ENCODE results near the gene C4orf36. TPM values are rescaled to one million over a fixed set of nuclear protein-coding genes. Genes with fewer than 3 reads are reported as not detected.

Gene C4orf36
- total and polyA plus RNA-seq, 3 experiments from 2014 or later = not detected

DNA sequence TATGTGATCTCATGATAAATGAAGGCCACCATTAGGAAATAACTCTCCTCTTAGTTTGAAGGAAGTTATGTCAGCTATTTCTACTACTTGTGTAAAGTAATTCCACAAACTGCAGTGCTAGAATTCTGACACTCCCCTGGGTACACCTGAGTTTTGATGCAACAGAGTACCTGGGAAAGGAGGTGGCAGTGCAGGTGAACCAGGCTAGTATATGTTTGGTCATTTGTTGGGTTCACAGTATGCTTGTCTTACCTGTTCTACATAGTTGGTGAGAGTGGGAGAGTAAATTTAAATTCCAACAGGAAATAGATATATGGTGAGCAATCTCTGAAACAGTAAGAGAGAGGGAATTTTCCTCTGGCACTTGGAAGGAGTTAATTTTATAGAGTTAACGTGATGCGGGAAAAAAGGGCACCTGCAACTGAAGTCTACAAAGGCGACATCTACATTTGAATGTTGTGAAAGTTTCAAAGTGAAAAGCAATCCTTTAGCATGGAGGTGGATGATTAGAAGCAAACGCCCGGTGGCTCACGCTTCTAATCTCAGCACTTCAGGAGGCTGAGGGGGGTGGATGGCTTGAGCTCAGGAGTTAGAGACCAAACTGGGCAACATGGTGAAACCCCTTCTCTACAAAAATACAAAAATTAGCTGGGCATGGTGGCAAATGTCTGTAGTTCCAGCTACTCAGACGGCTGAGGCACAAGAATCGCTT, 34.7 kb downstream of the C4orf36 start:
- no peak overlapping the region for H3K4me3 Mint-ChIP-seq
- ChIA-PET CTCF (no interaction called here), POLR2A (interaction anchor here (0.7 kb wide), 1 partner anchor 50 kb away, joined by 9 read pairs; no protein-coding TSS in a partner anchor)
- H3K9me3 Mint-ChIP-seq = peaks cover 0 to 4% (median 0%) of the 10 kb centered on the region in 5 donors
- DNase-seq = no peak
- Histone ChIP-seq H3K27ac (ENCODE audit: low read depth, low read length) (no peak overlapping the region), H3K27me3 (ENCODE audit: insufficient read depth, low read length, poor library complexity, severe bottlenecking) (no peaks in the 10 kb centered on the region), H3K9me3 (ENCODE audit: low read length) (no peaks in the 10 kb centered on the region), H3K4me3 (ENCODE audit: low read length) (no peak overlapping the region), H3K36me3 (ENCODE audit: insufficient read depth, low read length) (no peaks in the 10 kb centered on the region), H3K4me1 (ENCODE audit: insufficient read depth, low read length) (no peaks in the 10 kb centered on the region)
- H3K36me3 Mint-ChIP-seq = peaks cover 0 to 5% (median 0%) of the 10 kb centered on the region in 3 donors
- peaks cover 5 to 10% of the 10 kb centered on the region in 2 donors for H3K27me3 Mint-ChIP-seq
- H3K27ac Mint-ChIP-seq = no peak overlapping the region
- no peaks in the 10 kb centered on the region for H3K4me1 Mint-ChIP-seq

DNA sequence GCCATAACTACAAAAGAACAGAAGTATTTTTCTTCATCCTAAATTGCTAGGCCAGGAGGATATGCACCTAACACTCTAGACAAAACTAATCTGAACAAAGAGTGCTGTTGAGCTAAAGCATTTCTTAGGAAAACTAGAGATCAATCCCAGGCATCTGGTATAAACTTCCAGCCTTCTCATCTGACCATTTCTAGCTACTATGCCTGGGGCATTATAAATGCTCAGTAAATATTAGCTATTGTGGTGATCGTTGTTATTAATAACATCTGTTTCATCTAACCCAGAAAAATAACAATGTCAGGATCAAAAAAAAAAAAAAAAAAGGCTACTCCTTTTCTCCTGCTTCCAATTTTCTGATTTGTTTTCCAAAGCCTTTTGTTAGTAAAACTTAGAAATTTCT, 35.3 kb downstream of the C4orf36 start:
- no peak for DNase-seq
- no peaks in the 10 kb centered on the region for H3K9me3 ChIP-seq (ENCODE audit: low read length)
- Mint-ChIP-seq H3K27ac (no peak overlapping the region), H3K4me1 (no peaks in the 10 kb centered on the region), H3K9me3 (peaks cover 0 to 4% (median 0%) of the 10 kb centered on the region in 5 donors), H3K4me3 (no peak overlapping the region), H3K36me3 (peaks cover 0 to 5% (median 0%) of the 10 kb centered on the region in 3 donors), H3K27me3 (peaks cover 5 to 10% of the 10 kb centered on the region in 2 donors)
- no peaks in the 10 kb centered on the region for H3K4me1 ChIP-seq (ENCODE audit: insufficient read depth, low read length)
- H3K4me3 ChIP-seq (ENCODE audit: low read length) = no peak overlapping the region
- POLR2A ChIA-PET = no interaction called here
- H3K27me3 ChIP-seq (ENCODE audit: insufficient read depth, low read length, poor library complexity, severe bottlenecking) = no peaks in the 10 kb centered on the region
- H3K36me3 ChIP-seq (ENCODE audit: insufficient read depth, low read length) = no peaks in the 10 kb centered on the region
- CTCF ChIA-PET = no interaction called here
- H3K27ac ChIP-seq (ENCODE audit: low read depth, low read length) = no peak overlapping the region

DNA sequence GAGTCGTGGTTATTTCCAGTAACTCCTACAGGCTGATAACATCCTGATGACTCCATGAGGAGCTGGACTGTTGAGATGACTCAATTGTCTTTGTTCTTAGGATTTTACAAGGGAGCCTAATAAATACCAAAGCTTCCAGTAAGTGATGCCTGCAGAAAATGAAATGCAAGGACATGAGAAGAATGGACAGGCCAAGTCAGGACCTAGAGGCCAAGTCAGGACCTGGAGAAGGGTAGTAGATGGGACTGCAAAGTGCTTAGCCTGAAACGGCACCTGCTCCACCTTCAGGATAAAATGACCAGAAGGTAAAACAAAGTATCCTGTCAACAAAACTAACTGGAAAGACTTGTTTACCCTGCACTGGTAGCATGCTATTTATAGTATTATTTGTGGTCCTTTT, 36.6 kb downstream of the C4orf36 start:
- Histone ChIP-seq H3K9me3 (ENCODE audit: low read length) (no peaks in the 10 kb centered on the region), H3K4me3 (ENCODE audit: low read length) (no peak overlapping the region), H3K4me1 (ENCODE audit: insufficient read depth, low read length) (no peaks in the 10 kb centered on the region), H3K27me3 (ENCODE audit: insufficient read depth, low read length, poor library complexity, severe bottlenecking) (no peaks in the 10 kb centered on the region), H3K27ac (ENCODE audit: low read depth, low read length) (no peak overlapping the region), H3K36me3 (ENCODE audit: insufficient read depth, low read length) (no peaks in the 10 kb centered on the region)
- no peak overlapping the region for H3K4me3 Mint-ChIP-seq
- peaks cover 0 to 5% (median 0%) of the 10 kb centered on the region in 3 donors for H3K36me3 Mint-ChIP-seq
- no peak overlapping the region for H3K27ac Mint-ChIP-seq
- DNase-seq = no peak
- H3K9me3 Mint-ChIP-seq = no peaks in the 10 kb centered on the region
- H3K4me1 Mint-ChIP-seq = no peaks in the 10 kb centered on the region
- peaks cover 3 to 10% of the 10 kb centered on the region in 2 donors for H3K27me3 Mint-ChIP-seq
- ChIA-PET CTCF (no interaction called here), POLR2A (no interaction called here)

DNA sequence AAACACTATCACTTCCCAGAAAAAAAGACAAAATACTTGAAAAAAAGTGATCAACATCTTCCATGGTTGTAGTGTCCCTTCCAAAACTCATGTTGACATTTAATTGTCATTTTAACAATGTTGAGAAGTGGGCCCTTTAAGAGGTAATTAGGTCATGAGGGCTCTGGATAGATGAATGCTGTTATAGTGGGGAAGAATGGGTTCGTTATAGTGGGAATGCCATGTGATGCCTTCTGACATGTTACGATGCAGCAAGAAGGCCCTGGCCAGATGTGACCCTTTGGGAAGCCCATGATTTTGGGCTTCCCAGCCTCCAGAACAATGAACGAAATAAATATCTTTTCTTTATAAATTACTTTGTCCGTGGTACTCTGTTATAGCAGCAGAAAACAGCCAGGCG, 39.0 kb downstream of the C4orf36 start:
- Mint-ChIP-seq H3K4me3 (no peak overlapping the region), H3K9me3 (no peaks in the 10 kb centered on the region), H3K36me3 (peaks cover 0 to 5% (median 0%) of the 10 kb centered on the region in 3 donors)

DNA sequence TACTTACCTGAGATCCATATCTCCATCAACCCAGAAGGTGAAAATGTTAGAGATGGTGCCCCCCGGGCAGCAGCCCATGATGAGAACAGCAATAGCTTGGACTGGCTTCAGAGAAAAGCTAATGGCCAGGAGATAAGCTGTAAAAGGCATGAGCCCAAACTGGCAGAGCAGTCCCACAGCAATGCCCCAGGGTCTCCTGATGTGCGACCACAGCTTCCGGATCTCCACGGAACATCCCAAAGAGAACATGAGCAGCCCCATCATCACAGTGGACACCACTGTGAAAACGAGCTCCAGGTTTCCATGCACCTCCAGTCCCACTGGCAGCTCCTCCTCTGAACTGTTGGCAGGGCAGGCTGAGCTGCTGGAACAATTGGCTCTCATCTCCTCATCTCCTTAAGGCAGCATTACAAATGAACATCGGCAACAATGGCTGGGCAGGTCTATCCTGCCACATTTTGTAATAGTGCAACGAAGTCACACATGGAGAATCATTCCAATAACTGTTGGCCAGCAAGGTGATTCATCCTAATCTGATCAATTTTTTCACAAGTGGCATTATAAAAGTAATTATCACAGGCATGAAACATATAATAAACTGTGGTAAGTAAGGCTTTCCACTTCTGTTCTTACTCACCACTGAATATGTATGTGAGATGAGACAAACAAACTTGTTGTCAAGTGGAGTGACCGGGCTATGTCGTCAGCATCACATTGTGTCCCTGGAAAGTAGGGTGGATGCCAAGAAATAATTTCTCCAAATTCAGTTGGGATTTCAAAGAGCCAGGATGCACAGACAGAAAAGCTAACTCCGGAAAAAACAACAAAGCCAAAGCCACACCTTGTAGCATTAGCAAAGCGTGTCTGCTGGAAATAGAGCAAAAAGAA, 43.2 kb downstream of the C4orf36 start, which contains the start of gene SLC10A6:
Gene SLC10A6, minus strand, starts transcription at position 653 of the 888 bp plus-strand sequence. Its CDS starts 269 bp downstream, at position 384.
- Histone ChIP-seq H3K36me3 (ENCODE audit: insufficient read depth, low read length) (no peaks in the 10 kb centered on the region), H3K27me3 (ENCODE audit: insufficient read depth, low read length, poor library complexity, severe bottlenecking) (no peaks in the 10 kb centered on the region), H3K9me3 (ENCODE audit: low read length) (no peaks in the 10 kb centered on the region), H3K4me1 (ENCODE audit: insufficient read depth, low read length) (no peaks in the 10 kb centered on the region), H3K27ac (ENCODE audit: low read depth, low read length) (no peak within 1 kb of the TSS), H3K4me3 (ENCODE audit: low read length) (no peak within 1 kb of the TSS)
- no peak for DNase-seq
- Mint-ChIP-seq H3K4me1 (no peaks in the 10 kb centered on the region), H3K27ac (no peak within 1 kb of the TSS), H3K4me3 (no peak within 1 kb of the TSS), H3K27me3 (peaks cover 6 to 13% of the 10 kb centered on the region in 2 donors), H3K36me3 (no peaks in the 10 kb centered on the region), H3K9me3 (no peaks in the 10 kb centered on the region)
- ChIA-PET CTCF (interaction anchor here (1.0 kb wide), 1 partner anchor 24 kb away, joined by 3 read pairs; no protein-coding TSS in a partner anchor), POLR2A (no interaction called here)

More for the DNA sequence above, 39.0 kb downstream of the C4orf36 start:
- no peak for DNase-seq
- H3K27me3 Mint-ChIP-seq = peaks cover 7 to 17% of the 10 kb centered on the region in 2 donors
- Histone ChIP-seq H3K4me1 (ENCODE audit: insufficient read depth, low read length) (no peaks in the 10 kb centered on the region), H3K4me3 (ENCODE audit: low read length) (no peak overlapping the region), H3K9me3 (ENCODE audit: low read length) (no peaks in the 10 kb centered on the region), H3K27me3 (ENCODE audit: insufficient read depth, low read length, poor library complexity, severe bottlenecking) (no peaks in the 10 kb centered on the region), H3K27ac (ENCODE audit: low read depth, low read length) (no peak overlapping the region), H3K36me3 (ENCODE audit: insufficient read depth, low read length) (no peaks in the 10 kb centered on the region)
- H3K27ac Mint-ChIP-seq = no peak overlapping the region
- ChIA-PET POLR2A (no interaction called here), CTCF (no interaction called here)
- no peaks in the 10 kb centered on the region for H3K4me1 Mint-ChIP-seq

DNA sequence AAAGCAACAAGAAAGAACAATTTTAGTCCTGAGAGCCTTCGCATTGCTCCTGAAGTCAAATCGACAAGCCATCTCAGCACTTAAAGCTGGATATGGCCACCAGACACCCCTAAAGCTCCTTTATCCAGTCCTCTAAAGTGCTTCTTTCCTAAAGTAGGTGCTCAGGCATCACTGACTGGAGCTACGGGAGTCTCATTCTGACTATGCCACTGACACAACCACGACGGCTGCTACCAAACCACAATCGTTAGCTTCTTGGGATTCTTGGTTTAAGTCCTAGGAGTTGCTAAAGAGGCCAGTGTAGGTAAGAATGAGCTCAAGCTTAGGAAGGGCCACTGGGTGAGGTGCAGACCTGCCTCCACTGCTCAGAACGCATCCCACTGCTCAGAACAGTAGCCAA, 44.1 kb downstream of the C4orf36 start:
- DNase-seq = no peak
- H3K4me3 ChIP-seq (ENCODE audit: low read length) = no peak overlapping the region
- Mint-ChIP-seq H3K9me3 (no peaks in the 10 kb centered on the region), H3K4me3 (no peak overlapping the region), H3K27me3 (peaks cover 8 to 15% of the 10 kb centered on the region in 2 donors), H3K27ac (no peak overlapping the region), H3K4me1 (no peaks in the 10 kb centered on the region), H3K36me3 (no peaks in the 10 kb centered on the region)
- H3K9me3 ChIP-seq (ENCODE audit: low read length) = no peaks in the 10 kb centered on the region
- no peaks in the 10 kb centered on the region for H3K27me3 ChIP-seq (ENCODE audit: insufficient read depth, low read length, poor library complexity, severe bottlenecking)
- H3K27ac ChIP-seq (ENCODE audit: low read depth, low read length) = no peak overlapping the region
- no peaks in the 10 kb centered on the region for H3K36me3 ChIP-seq (ENCODE audit: insufficient read depth, low read length)
- CTCF ChIA-PET = interaction anchor here (1.0 kb wide), 1 partner anchor 25 kb away, joined by 3 read pairs; no protein-coding TSS in a partner anchor
- no peaks in the 10 kb centered on the region for H3K4me1 ChIP-seq (ENCODE audit: insufficient read depth, low read length)
- POLR2A ChIA-PET = no interaction called here

DNA sequence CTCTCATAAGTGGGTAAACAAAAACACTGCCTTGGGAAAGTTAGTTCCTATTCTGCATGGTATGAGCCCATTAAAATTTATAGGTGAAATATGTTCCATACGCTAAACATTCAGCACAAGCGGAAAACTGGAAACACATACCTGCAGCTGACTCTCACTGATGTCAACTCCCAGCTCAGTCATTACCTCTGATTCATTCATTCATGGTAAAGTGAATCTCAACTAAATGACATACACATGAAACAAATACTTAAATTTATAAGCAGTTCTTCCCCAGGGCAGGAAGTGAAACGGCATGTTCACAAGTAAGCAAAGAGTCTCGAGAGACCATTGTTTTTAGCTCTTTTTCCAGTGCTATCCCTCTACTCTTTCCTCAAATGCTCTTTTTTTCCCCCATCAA, 44.7 kb downstream of the C4orf36 start:
- no peak for DNase-seq
- no peaks in the 10 kb centered on the region for H3K27me3 ChIP-seq (ENCODE audit: insufficient read depth, low read length, poor library complexity, severe bottlenecking)
- no peaks in the 10 kb centered on the region for H3K4me1 ChIP-seq (ENCODE audit: insufficient read depth, low read length)
- H3K9me3 ChIP-seq (ENCODE audit: low read length) = no peaks in the 10 kb centered on the region
- no peaks in the 10 kb centered on the region for H3K36me3 ChIP-seq (ENCODE audit: insufficient read depth, low read length)
- H3K4me3 ChIP-seq (ENCODE audit: low read length) = no peak overlapping the region
- H3K27ac Mint-ChIP-seq = no peak overlapping the region
- H3K36me3 Mint-ChIP-seq = no peaks in the 10 kb centered on the region
- no peaks in the 10 kb centered on the region for H3K9me3 Mint-ChIP-seq
- H3K27ac ChIP-seq (ENCODE audit: low read depth, low read length) = no peak overlapping the region
- H3K4me3 Mint-ChIP-seq = no peak overlapping the region
- H3K27me3 Mint-ChIP-seq = peaks cover 8 to 17% of the 10 kb centered on the region in 2 donors
- no peaks in the 10 kb centered on the region for H3K4me1 Mint-ChIP-seq
- CTCF ChIA-PET = interaction anchor here (1.0 kb wide), 1 partner anchor 26 kb away, joined by 3 read pairs; no protein-coding TSS in a partner anchor
- POLR2A ChIA-PET = no interaction called here

DNA sequence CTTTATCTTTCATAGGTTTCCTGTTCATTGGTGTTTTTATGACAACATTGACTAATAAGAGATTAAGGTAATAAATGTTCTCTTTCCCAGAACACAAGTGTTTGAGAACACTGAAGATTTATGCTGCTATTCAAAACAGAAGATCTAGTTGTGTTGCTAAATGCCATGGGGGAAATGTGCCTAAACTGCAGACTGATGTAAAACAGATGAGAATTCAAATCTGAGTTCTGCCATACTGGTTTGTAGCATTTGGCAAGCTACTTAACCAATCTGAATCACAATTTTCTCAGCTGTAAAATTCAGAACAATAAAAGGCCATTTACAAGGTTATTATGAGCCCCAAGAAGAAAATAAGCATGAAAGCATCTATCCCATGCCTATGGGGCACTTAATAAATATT, 45.3 kb downstream of the C4orf36 start:
- no peak overlapping the region for H3K4me3 ChIP-seq (ENCODE audit: low read length)
- H3K4me1 ChIP-seq (ENCODE audit: insufficient read depth, low read length) = no peaks in the 10 kb centered on the region
- H3K4me1 Mint-ChIP-seq = no peaks in the 10 kb centered on the region
- H3K9me3 Mint-ChIP-seq = no peaks in the 10 kb centered on the region
- no peaks in the 10 kb centered on the region for H3K27me3 ChIP-seq (ENCODE audit: insufficient read depth, low read length, poor library complexity, severe bottlenecking)
- no peak overlapping the region for H3K27ac Mint-ChIP-seq
- H3K27me3 Mint-ChIP-seq = peaks cover 8 to 17% of the 10 kb centered on the region in 2 donors
- ChIA-PET CTCF (no interaction called here), POLR2A (no interaction called here)
- DNase-seq = no peak
- H3K4me3 Mint-ChIP-seq = no peak overlapping the region
- no peaks in the 10 kb centered on the region for H3K36me3 Mint-ChIP-seq
- H3K36me3 ChIP-seq (ENCODE audit: insufficient read depth, low read length) = no peaks in the 10 kb centered on the region
- no peak overlapping the region for H3K27ac ChIP-seq (ENCODE audit: low read depth, low read length)
- H3K9me3 ChIP-seq (ENCODE audit: low read length) = no peaks in the 10 kb centered on the region
